ENCODE measurements around the gene RRP15.

The RRP15 gene

GRCh38 chr1:218361298-218362065 lies 76.4 kb downstream of the RRP15 start:
- no peak for DNase-seq (ENCODE audit: low read depth, low spot score)

GRCh38 chr1:218362418-218363076 lies 77.5 kb downstream of the RRP15 start:
- no peak for DNase-seq (ENCODE audit: low read depth, low spot score)

GRCh38 chr1:218363141-218363540 lies 78.0 kb downstream of the RRP15 start:
- DNase-seq (ENCODE audit: low read depth, low spot score): no peak

GRCh38 chr1:218364028-218364710 lies 79.1 kb downstream of the RRP15 start:
- no peak for DNase-seq (ENCODE audit: low read depth, low spot score)

GRCh38 chr1:218365226-218365999 lies 80.3 kb downstream of the RRP15 start:
- DNase-seq (ENCODE audit: low read depth, low spot score): no peak

- DNase-seq (ENCODE audit: low read depth, low spot score): peak; percentile 71
These were observed 81.4 kb downstream of the RRP15 start for GRCh38 chr1:218366322-218367052.

- no peak for DNase-seq (ENCODE audit: low read depth, low spot score)
These were observed 82.0 kb downstream of the RRP15 start for GRCh38 chr1:218367118-218367517.

- DNase-seq (ENCODE audit: low read depth, low spot score): no peak
These were observed 83.6 kb downstream of the RRP15 start for GRCh38 chr1:218368686-218369085.

- DNase-seq (ENCODE audit: low read depth, low spot score): no peak
These were observed 84.8 kb downstream of the RRP15 start for GRCh38 chr1:218369688-218370511.

- DNase-seq (ENCODE audit: low read depth, low spot score): peak; percentile 71
These were observed 87.0 kb downstream of the RRP15 start for GRCh38 chr1:218371927-218372672.

GRCh38 chr1:218374401-218375353 lies 89.6 kb downstream of the RRP15 start:
- no peak for DNase-seq (ENCODE audit: low read depth, low spot score)

GRCh38 chr1:218376722-218377121 lies 91.6 kb downstream of the RRP15 start:
- no peak for DNase-seq (ENCODE audit: low read depth, low spot score)

- peak; percentile 76 for DNase-seq (ENCODE audit: low read depth, low spot score)
These were observed 92.1 kb downstream of the RRP15 start for GRCh38 chr1:218377143-218377660.

- DNase-seq (ENCODE audit: low read depth, low spot score): no peak
These were observed 95.3 kb downstream of the RRP15 start for GRCh38 chr1:218380125-218380977.

- DNase-seq (ENCODE audit: low read depth, low spot score): no peak
These were observed 97.2 kb downstream of the RRP15 start for GRCh38 chr1:218382261-218382660.

GRCh38 chr1:218383051-218383450 lies 98.0 kb downstream of the RRP15 start:
- no peak for DNase-seq (ENCODE audit: low read depth, low spot score)

GRCh38 chr1:218383681-218384080 lies 98.6 kb downstream of the RRP15 start:
- DNase-seq (ENCODE audit: low read depth, low spot score): no peak
